NCI-H2029 (cell line): ENCODE measurements around the gene BCL6.

Source experiments
- DNase-seq: peaks from one replicate; lab custom pipeline; 2025; lab: John Stamatoyannopoulos, UW

Gene BCL6

DNA sequence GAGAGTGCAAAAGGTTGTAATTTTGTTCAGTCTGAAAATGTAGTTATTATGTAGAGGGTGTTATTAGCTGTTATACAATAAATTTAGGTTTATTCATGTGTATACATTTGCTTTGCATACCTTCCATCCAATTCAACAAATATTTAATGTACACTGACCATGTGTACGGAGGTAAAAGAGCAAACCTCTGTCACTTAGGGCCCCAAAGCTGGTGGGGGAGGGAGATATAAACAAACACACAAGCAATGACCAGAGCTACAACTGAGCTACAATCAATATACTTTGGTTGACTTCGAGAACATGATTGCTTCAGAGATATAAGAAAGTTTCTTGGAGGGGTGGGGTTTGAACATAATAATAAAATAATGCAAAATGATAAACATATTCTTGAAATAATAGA is 17.5 kb upstream of the BCL6 start:
- no peak for DNase-seq

- DNase-seq = no peak
These were observed 14.3 kb upstream of the BCL6 start for GRCh38 chr3:187759601-187760000.

GRCh38 chr3:187758318-187758955 is 13.2 kb upstream of the BCL6 start:
- no peak for DNase-seq

DNA sequence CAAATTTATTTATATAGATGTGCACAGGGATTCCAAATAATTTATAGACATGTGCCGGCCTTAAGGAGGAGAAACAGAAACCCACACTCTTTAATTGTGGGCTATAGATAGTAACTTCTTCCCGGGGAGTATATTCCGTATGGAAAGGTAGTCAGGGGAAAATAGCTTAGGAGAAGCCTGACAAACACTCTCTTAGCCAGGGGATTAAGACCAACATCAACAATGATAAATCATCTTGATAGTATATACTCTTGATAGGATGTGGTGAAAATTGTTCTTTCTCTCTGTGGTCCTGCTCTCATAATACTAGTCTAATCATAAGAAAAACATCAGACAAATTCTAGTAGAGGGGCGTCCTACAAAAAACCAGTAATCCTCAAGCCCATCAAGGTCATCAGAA is 8.2 kb upstream of the BCL6 start:
- no peak for DNase-seq

GRCh38 chr3:187750513-187751123 is 5.3 kb upstream of the BCL6 start:
- DNase-seq = peak; percentile 34

DNA sequence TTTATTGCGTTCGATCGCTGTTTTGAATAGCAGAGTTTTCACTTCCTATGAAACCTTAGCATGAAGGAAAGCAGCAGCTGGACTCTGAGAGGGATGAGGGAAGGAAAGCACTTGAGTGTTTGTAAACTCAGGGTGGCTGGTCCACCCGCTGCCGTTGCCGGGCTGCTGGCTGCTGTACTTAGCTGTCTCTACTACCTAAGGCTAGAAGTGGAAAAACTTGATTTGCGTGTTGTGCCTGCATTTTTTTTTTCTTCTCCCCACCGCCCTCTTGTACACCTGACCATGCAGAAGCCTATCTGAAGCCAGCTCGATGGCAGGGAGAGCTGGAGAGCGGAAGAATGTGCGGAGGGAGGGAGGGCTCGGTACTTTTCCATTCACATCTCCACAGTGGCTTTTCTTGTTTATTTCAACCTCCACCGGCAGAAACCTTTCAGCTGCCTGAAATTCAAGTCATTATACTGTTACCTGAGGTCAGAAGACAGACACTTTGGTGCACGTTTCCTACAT is 4.8 kb upstream of the BCL6 start:
- peak; percentile 79 for DNase-seq

DNA sequence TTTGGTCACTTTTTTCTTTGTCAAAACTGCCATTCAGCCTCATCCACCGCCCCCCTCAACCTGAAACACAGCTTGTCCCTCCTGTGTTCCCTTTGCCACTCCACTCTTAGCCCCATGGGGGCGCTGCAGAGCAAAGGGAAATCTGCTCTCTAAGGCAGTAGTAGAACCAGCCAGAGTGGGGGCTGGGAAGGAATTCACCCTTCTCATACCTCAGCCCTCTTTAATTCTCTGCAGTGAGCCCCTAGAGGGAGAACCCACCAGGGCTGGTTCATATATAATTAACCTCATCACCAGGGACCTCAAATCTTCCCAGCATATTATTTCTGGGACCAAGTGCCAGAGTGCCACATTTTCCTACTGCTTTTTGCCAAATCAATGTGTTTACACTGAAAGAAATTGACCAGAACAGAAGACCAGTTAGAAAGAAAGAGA is 2.8 kb upstream of the BCL6 start:
- DNase-seq = peak; percentile 76

DNA sequence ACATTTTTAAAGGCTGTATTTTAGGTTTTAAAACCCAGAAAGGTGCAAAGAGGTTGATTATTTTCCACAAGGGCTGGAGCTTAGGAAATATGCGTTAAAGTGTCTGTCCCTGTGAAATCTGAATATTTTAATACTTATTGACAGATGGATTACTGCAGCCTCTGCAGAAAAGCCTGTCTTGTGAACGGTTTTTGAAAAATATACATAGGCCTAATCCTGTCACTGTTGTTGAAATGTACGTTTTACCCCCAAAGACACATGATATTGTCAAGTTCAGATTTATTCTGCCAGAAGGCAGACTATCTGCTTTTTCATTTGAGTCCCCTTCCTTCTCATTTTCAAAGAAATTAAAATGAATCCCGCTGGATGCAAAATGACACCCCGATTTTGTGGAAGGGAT is 2.2 kb upstream of the BCL6 start:
- DNase-seq = no peak

GRCh38 chr3:187746442-187747281 is 1.4 kb upstream of the BCL6 start:
- DNase-seq = no peak

DNA sequence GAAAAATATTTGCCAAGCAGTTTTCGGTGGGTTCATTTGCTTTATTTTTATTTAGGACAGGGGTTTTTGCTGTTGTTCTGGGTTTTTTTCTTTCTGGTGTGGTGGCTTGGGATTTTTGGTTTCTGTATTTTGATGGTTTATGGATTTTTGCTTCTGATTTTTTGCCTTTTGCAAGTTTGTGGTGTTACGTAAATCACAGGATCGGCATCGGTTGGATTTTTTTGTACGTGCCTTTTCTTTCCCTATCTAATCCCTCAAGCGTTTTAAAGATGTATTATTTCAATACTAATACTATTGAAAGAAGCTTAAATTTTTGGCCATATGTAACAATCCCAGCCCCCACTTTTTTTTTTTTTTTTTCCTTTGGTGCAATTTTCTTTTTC is 782 bp upstream of the BCL6 start:
- DNase-seq = no peak

DNA sequence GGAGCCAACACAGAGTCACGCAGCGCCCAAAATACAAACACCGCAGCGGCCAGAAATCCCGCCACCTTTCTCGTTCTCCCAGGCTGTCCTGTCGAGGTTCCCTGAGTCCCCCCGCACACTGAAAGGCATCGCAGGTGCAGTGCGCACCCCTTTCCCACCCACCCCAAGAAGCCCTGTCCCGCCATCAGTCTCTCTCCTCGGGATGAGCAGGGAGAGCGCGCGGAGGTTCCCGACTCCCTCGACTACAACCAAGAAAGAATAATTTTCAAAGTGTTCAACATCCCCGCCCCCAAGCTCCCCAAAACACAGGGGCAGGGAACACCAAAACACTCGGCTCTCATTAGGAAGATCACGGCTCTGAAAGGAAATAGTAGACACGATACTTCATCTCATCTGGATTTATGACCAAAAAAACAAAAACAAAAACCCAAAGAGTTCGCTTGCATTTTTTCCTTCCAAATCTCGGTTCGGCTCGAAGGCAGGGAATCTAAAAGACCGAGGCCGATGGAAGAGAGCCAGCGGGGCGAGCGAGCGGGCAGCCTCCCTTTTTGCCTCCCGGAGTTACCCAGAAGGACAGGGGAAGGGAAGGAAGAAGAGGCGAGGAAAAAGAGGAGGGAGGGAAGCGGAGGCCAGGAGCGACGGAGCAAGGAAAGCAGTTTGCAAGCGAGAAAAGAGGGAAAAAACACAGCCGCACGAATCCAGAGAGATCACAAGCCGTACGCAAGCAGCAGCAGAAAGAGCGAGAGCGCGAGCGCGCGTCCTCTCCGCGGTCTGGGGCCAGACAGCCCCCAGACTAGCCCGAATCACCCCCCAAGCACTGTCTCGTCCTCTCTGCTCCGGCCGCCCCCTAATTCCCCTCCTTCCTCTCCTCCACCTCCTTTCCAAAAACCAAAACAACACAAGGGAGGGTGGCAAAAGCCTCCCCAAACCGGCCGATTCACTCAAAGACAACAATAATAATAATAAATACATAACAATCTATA is 808 bp downstream of the BCL6 start:
- DNase-seq = peak; percentile 22

DNA sequence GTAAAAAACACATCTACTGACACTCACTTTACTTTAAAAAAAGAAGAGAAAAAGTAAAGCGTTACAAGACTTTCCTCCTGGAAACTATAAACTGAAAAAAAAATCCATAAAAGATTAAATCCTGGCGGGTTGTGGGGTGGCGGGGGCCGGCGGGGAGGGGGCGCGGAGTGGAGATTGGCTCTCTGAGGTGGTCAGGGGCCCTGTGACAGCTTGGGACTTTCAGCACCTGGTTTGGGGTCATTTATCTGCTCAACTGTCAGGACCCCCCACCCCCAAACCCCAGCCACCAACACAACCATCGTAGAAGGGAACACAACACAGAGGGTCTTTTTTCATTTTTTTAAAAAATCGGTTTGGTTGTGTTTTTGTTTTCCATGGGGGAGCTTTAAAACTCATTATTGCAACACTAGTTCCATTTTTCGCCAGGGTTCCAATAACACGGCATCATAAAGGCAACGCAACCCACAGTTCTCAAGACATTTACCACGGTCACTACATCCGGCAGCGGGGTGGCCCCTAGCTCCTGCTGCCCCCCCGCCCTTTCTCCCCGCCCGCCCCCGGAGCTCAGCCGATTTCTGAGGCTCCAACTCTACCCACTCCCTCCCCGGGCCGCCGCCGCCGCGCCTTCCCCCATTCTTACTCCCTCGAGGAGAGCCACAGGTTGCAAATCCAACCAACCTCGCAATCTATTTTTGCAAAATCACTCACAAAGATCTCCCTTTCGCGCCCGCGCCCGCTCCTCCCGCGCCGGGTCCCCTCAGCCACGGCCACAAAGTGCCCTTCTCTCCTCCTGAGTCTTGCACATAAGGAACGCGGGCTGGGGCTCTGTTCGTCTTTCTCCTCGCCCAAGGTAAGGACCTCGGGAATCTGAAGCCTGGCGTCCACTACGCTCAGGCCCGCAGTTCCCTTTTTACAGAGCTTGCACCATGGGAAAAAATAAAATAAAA is 1.8 kb downstream of the BCL6 start:
- no peak for DNase-seq

DNA sequence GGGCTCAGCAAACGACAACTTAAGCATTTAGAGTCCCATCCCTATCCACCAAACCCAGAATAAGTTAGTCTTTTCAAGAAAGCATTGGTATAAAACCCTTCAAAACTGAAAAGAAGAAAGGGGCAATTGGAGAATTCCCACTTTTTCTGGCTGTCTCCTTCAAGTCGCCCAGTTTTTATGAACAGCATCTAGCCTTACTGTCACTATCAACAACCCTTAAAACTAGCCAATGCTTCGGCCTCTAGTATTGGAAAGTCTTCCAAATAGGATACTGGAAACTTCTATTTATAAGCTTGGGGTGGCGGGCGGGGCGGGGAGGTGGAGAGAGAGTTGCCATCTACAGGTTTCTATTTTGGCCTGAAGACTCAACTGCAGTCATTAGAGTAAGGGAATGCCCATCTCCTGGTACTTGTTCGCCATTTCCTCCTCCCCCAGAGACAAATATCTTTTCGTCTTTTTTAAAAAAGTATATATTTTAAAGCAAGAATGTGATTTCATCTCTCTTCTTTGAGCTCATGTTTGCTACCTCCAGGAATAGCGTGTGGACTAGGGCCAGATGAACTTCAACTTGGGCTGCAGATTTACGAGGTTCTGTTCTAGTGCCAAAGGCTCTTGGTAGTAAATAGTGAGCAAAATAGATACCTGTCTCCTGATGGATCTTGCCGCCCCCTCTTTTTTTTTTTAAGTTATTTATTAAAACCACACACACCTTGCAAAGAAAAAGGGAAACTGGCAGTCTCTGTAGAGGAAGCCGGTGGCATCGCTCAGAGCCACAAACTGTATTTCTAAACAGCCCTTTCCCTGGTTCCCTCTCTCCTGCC is 2.7 kb downstream of the BCL6 start:
- DNase-seq = no peak

- DNase-seq = peak; percentile 44
These were observed 3.6 kb downstream of the BCL6 start for GRCh38 chr3:187741403-187742350.

DNA sequence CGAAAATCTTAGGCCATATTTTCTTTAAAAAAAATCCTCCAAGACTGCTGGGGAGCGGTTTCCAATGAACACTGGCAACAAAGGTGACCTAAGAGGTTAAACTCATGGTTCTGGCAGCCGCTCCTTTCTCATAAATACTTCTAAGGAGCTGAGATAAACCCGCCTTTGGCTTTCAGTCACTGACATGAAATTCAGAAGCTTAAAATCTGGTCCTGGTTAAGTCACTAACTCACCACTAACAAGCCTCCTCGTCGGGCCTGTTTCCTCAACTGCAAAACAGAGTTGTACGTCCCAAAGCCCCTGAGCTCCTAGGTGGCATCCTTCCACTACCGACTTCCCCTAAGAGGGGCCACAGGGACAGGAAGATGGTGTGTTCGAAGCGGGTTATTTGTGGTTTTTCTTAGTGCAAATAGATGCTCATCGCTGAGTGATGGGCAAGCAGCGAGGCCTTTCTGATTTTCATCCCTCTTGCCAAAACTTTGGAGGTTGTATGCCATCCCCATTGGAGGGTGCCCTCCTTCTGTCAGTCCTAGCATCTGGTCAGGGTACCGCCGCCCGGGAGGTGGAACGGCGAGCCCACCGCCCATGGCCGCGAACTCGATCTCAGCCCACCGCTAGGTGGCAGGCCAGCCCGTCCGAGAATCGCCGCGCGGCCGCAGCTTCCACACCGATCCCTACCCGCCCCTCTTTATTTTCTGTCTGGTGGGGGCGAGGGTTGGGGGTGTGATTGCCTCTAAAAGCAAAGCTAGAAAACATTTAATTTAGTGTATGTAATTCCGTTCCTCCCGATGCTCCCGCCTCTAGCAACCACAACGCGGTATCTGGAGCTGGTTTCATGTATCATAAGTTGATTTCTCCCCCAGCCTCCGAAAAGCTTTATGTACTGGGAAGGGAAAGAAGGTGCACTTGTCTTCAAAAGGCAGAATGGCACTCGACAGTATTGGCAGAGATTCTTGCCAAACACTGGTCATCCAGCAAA is 4.6 kb downstream of the BCL6 start:
- DNase-seq = no peak

GRCh38 chr3:187739561-187740332 is 5.5 kb downstream of the BCL6 start:
- peak; percentile 32 for DNase-seq
